Nephron progenitor cell (in vitro differentiated cells): ENCODE data around the gene KLHDC4.
A peak's percentile ranks its signal among the peaks of the same experiment; 100 is the strongest.

Experiments used
- DNase-seq: peaks from one replicate; pipeline ENCODE4 v3.0.0; 2021
- H3K27ac Mint-ChIP-seq: 2 replicates; pipeline ENCODE4 v1.8.0; 2021; ENCODE audit warnings: mild to moderate bottlenecking, moderate library complexity, mixed read lengths
- H3K27me3 Mint-ChIP-seq: 2 replicates; pipeline ENCODE4 v1.8.0; 2021; ENCODE audit warnings: mild to moderate bottlenecking, low read depth, mixed read lengths; ENCODE audit not compliant: poor library complexity
- H3K36me3 Mint-ChIP-seq: 2 replicates; pipeline ENCODE4 v1.8.0; 2021; ENCODE audit warnings: low read depth, mixed read lengths
- H3K4me1 Mint-ChIP-seq: 2 replicates; pipeline ENCODE4 v1.8.0; 2021; ENCODE audit warnings: mixed read lengths
- H3K4me3 Mint-ChIP-seq: 2 replicates; pipeline ENCODE4 v1.8.0; 2021; ENCODE audit warnings: mild to moderate bottlenecking, moderate library complexity, mixed read lengths
- H3K9me3 Mint-ChIP-seq: 2 replicates; pipeline ENCODE4 v1.8.0; 2021; ENCODE audit warnings: mild to moderate bottlenecking, moderate library complexity, mixed read lengths
- TF ChIP-seq, protein P1 (sequence below): fragments of 200-600 bp; sonication (generic); IDR thresholded peaks from 2 replicates; pipeline ENCODE4 v1.5.0; 2021; ENCODE audit warnings: antibody characterized with exemption

The KLHDC4 gene

DNA sequence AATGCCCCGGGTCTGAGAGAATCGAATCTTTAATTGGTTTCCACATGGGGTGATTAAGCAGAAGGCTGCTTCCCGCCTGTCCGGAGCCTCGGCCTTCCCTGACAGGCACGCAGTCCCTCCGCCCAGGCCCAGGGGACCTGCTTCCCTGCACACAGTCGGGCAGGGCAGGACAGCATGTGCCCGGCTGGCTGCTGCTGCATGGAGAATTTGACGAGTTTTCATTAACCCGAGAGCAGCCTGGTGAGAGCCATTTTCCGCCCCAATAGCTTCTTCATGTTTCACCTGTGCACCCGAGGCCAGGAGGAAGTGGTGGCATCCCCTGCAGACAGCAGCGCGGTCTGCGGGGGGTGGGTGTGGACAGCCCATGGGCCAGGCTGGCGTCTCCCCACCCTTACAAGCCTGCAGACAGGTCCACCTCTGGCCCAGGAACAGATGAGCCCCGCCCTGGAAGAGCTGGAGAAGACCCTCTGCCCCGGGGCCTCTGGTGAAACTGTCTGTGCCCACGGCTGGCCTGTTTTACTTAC is 67.0 kb downstream of the KLHDC4 start:
- TF ChIP-seq, protein P1, sequence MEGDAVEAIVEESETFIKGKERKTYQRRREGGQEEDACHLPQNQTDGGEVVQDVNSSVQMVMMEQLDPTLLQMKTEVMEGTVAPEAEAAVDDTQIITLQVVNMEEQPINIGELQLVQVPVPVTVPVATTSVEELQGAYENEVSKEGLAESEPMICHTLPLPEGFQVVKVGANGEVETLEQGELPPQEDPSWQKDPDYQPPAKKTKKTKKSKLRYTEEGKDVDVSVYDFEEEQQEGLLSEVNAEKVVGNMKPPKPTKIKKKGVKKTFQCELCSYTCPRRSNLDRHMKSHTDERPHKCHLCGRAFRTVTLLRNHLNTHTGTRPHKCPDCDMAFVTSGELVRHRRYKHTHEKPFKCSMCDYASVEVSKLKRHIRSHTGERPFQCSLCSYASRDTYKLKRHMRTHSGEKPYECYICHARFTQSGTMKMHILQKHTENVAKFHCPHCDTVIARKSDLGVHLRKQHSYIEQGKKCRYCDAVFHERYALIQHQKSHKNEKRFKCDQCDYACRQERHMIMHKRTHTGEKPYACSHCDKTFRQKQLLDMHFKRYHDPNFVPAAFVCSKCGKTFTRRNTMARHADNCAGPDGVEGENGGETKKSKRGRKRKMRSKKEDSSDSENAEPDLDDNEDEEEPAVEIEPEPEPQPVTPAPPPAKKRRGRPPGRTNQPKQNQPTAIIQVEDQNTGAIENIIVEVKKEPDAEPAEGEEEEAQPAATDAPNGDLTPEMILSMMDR, result no peak
- Mint-ChIP-seq H3K27me3 (no peaks in the 10 kb centered on the region), H3K27ac (no peak overlapping the region), H3K9me3 (no peaks in the 10 kb centered on the region), H3K4me3 (no peak overlapping the region), H3K4me1 (peaks cover 17% of the 10 kb centered on the region), H3K36me3 (peaks cover 11% of the 10 kb centered on the region)
- DNase-seq, result no peak

DNA sequence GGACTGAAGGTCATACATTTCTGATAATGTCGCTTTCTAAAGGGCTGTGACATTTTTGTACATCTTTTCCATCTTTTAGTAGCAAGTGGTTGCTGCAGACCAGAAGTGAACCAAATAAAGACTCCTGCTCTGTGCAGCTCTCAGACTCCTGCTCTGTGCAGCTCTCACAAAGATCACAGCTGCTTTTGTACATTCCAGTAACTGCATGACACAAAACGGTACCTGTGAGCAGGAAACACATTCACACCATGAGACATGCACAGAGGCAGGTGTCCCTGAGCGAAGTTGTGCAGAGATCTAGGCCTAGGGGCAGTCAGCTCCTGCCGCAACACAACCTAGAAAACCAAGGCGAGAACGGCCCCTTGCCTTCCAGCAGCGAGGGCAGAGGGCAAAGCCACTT is 67.5 kb downstream of the KLHDC4 start:
- Mint-ChIP-seq H3K9me3 (no peaks in the 10 kb centered on the region), H3K27ac (peak overlapping the region; percentile 38), H3K27me3 (no peaks in the 10 kb centered on the region), H3K4me3 (no peak overlapping the region), H3K4me1 (peaks cover 13% of the 10 kb centered on the region), H3K36me3 (peaks cover 11% of the 10 kb centered on the region)
- TF ChIP-seq, protein P1, result no peak
- no peak for DNase-seq

DNA sequence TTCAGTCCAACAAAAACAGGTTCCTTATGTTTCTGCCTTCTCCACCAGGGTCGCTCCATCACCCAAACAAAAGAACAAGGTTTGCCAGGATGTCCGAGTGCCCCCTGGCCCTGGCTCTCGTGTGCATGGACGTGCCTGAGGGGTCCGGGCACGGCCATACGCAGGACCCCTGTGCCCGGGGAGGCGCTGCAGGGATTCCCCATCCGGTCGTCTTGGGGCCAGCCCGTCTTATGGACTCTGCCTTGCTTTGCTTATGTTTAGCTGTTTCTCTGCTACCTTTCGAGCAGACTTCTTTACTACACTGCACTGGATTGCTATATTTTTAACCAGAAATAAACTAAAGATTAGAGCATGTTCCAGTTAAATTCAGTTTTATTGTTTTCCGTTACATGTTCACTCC is 68.0 kb downstream of the KLHDC4 start:
- Mint-ChIP-seq H3K36me3 (peaks cover 11% of the 10 kb centered on the region), H3K27me3 (no peaks in the 10 kb centered on the region), H3K27ac (peak overlapping the region; percentile 52), H3K9me3 (no peaks in the 10 kb centered on the region), H3K4me3 (no peak overlapping the region), H3K4me1 (peaks cover 8% of the 10 kb centered on the region)
- TF ChIP-seq, protein P1, result no peak
- DNase-seq, result no peak

DNA sequence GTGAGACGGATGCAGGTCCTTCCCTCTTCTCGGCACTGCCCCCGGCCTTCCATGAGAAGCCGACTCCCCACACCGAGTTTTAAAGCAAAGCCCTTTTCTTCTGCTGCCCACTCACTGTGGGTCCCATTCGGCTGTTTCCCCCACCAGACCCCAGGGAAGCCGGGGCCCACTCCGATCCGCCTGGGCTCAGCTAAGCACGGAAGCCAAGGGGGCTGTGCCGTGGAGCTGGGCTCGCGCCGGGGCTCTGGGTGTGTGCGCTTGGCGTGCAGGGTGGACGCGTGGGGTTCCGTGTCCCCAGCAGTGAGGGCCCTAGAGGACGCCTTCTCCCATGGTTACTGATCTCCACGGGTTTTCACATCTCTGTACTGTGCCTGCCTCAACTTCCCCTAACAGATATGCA is 68.5 kb downstream of the KLHDC4 start:
- Mint-ChIP-seq H3K4me3 (no peak overlapping the region), H3K4me1 (peaks cover 3% of the 10 kb centered on the region), H3K36me3 (peaks cover 11% of the 10 kb centered on the region), H3K9me3 (no peaks in the 10 kb centered on the region), H3K27me3 (no peaks in the 10 kb centered on the region), H3K27ac (peak overlapping the region; percentile 52)
- TF ChIP-seq, protein P1, result no peak
- no peak for DNase-seq

DNA sequence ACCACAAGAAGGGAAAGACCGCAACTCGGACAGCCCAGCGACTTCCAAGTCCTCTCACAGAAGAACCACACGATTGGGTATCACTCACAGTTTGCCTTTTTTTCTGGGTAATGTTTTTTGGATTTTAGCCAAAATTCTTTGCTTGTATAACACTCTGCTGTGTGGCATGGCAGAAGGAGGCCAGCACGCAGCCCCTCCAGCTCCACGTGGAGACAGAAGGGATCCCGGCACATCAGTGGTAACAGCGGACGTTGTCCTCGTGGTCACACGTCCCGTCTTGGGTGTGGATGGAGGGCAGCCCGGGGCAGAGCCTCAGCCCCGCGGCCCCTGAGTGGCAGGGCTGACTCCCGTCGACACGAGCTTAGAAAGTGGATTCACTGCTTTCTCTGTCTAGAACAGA is 69.1 kb downstream of the KLHDC4 start:
- no peak for DNase-seq
- no peaks in the 10 kb centered on the region for H3K4me1 Mint-ChIP-seq
- TF ChIP-seq, protein P1, result no peak
- peak overlapping the region; percentile 77 for H3K27ac Mint-ChIP-seq
- H3K4me3 Mint-ChIP-seq, result no peak overlapping the region
- H3K9me3 Mint-ChIP-seq, result no peaks in the 10 kb centered on the region
- H3K36me3 Mint-ChIP-seq, result peaks cover 11% of the 10 kb centered on the region
- H3K27me3 Mint-ChIP-seq, result no peaks in the 10 kb centered on the region

DNA sequence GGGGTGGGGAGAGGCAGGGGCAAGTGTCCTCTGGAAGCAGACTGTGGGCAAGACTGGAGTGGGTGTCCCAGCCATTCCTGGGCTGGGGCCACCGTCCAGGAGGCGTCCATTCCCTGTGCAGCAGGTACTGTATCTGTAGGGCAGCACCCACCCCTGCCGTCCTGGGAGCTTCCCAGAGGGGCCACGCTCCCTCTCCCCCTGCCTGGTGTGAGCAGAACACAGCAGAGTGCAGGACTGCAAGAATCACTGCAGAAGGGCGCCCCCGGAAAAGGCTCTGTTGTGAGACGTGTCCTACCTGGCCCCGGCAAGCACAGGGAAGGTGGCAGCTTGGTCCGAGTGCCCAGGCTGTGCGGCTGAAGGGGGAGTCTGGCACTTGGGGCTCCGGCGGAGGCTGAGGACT is 70.3 kb downstream of the KLHDC4 start:
- Mint-ChIP-seq H3K9me3 (no peaks in the 10 kb centered on the region), H3K27ac (peak overlapping the region; percentile 59), H3K4me3 (no peak overlapping the region), H3K36me3 (peaks cover 11% of the 10 kb centered on the region), H3K27me3 (no peaks in the 10 kb centered on the region), H3K4me1 (no peaks in the 10 kb centered on the region)
- no peak for DNase-seq
- TF ChIP-seq, protein P1, result no peak
